ENCODE results near the gene CNTN5.

Gene CNTN5

GRCh38 chr11:100367892-100368291 is 1347.1 kb downstream of the CNTN5 start:
- H3K4me3 ChIP-seq (ENCODE audit: low read depth, low read length) = no peak overlapping the region
- no peak for TF ChIP-seq CTCF (IDR thresholded peaks at IDR 0.05; ENCODE audit: low read depth, low read length, missing control alignments)
- DNase-seq (ENCODE audit: low read depth) = no peak

GRCh38 chr11:100383357-100383865 is 1362.7 kb downstream of the CNTN5 start:
- TF ChIP-seq CTCF (IDR thresholded peaks at IDR 0.05; ENCODE audit: low read depth, low read length, missing control alignments) = no peak
- H3K4me3 ChIP-seq (ENCODE audit: low read depth, low read length) = no peak overlapping the region
- no peak for DNase-seq (ENCODE audit: low read depth)

GRCh38 chr11:100396266-100396665 is 1375.5 kb downstream of the CNTN5 start:
- DNase-seq (ENCODE audit: low read depth) = no peak
- H3K4me3 ChIP-seq (ENCODE audit: low read depth, low read length) = no peak overlapping the region
- no peak for TF ChIP-seq CTCF (IDR thresholded peaks at IDR 0.05; ENCODE audit: low read depth, low read length, missing control alignments)

- no peak for TF ChIP-seq CTCF (IDR thresholded peaks at IDR 0.05; ENCODE audit: low read depth, low read length, missing control alignments)
- no peak overlapping the region for H3K4me3 ChIP-seq (ENCODE audit: low read depth, low read length)
- no peak for DNase-seq (ENCODE audit: low read depth)
Measured at GRCh38 chr11:100397401-100397800, 1376.7 kb downstream of the CNTN5 start.

GRCh38 chr11:100403816-100404215 is 1383.1 kb downstream of the CNTN5 start:
- no peak overlapping the region for H3K4me3 ChIP-seq (ENCODE audit: low read depth, low read length)
- no peak for TF ChIP-seq CTCF (IDR thresholded peaks at IDR 0.05; ENCODE audit: low read depth, low read length, missing control alignments)
- no peak for DNase-seq (ENCODE audit: low read depth)

GRCh38 chr11:100404907-100405306 is 1384.2 kb downstream of the CNTN5 start:
- no peak for DNase-seq (ENCODE audit: low read depth)
- H3K4me3 ChIP-seq (ENCODE audit: low read depth, low read length) = no peak overlapping the region
- TF ChIP-seq CTCF (IDR thresholded peaks at IDR 0.05; ENCODE audit: low read depth, low read length, missing control alignments) = no peak

All from GM12864 (cell line).